Ramos (cell line): ENCODE results near the gene TPM2.
"Not testable (repeated sequence)": the region's sequence is repeated elsewhere in the genome, so short reads cannot be mapped to it uniquely, and the experiment has no call there.

Experiments used
- in situ Hi-C: fragments of 300-500 bp; cut with MboI; formaldehyde crosslinking; loops from one replicate; pipeline ENCODE4 v1.14.3; 2022; ENCODE audit warnings: low sequenced_read_pairs; ENCODE audit not compliant: unreplicated experiment

The TPM2 gene

DNA sequence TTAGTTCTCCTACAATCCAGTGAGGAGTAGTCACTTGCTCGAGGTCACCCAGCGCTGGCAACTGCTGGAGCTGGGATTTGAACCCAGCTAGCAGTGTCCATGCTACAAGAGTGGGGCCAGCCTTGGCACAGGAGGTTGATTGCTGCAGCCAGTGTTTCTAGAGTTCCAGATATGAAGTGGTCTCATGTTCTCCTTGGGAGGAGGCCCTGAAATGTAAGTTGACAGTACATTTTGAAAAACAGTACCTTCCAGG is 30.8 kb downstream of the TPM2 start:
- in situ Hi-C loops, result loop anchor here (10.0 kb wide), 1 partner anchor 54 kb away; the partner anchor contains the start of gene TESK1

DNA sequence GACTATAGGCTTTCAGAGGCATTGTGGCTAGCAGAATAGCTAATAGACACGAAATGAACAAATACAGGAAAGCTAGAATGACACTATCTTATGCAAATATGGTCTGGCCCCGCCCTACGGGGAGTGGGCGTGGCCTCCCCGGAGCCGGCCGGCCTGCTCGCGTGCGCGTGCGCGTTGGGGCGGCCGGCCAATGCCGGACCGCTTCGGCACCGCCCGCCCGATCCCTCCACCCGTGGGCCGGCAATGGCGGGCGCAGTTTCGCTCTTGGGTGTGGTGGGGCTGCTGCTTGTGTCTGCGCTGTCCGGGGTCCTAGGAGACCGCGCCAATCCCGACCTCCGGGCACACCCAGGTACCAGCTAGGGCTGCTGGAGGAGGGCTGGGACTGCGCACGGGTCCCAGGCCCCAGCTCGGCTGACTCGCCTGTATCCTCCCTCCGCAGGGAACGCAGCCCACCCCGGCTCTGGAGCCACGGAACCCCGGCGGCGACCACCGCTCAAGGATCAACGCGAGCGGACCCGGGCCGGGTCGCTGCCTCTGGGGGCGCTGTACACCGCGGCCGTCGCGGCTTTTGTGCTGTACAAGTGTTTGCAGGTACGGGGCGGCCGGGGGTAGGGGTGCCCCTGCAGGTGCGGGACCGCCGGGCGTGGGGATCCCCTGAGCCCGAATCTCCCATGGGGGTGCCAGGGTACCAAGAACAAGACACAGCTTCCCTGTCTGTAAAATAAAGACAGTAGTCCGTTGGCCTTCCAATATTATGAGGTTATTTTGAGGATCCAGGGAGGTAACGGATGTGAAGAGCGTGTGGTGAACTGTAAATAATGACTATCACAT is 31.4 kb downstream of the TPM2 start, which contains the start of gene CCDC107:
TSS of gene CCDC107 (plus strand) at position 156 of the 831 bp plus-strand sequence. CDS start at position 244, 88 bp downstream.
- in situ Hi-C loops, result loop anchor here (10.0 kb wide), 1 partner anchor 54 kb away; the partner anchor contains the start of gene TESK1

DNA sequence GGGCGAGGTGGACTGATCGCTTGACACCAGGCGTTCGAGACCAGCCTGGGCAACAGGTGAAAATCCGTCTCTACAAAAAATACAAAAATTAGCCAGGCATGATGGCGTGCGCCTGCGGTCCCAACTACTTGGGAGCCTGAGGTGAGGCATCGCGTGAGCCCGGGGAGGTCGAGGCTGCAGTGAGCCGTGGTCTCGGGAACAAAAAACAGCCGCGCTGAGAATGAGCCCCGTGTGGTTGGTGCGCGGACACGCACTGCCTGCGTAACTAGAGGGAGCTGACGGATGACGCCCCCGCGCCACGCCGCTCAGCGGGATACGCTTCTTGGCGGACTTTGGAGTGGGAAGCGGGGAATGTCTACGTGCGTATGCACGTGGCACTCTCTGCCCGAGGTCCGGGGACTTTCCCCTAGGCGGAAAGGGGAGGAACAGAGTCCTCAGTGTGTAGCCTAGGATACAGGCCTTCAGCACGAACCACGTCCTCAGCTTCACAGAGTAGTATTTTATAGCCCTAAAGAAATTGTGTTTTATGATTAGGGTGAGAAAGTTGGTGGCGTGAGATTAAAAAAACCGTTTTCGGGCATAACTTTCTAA is 32.1 kb downstream of the TPM2 start, which contains the start of gene RMRP:
TSS of gene RMRP (minus strand) at position 474 of the 591 bp plus-strand sequence.
- in situ Hi-C loops, result loop anchor here (10.0 kb wide), 1 partner anchor 53 kb away; the partner anchor contains the start of gene TESK1

DNA sequence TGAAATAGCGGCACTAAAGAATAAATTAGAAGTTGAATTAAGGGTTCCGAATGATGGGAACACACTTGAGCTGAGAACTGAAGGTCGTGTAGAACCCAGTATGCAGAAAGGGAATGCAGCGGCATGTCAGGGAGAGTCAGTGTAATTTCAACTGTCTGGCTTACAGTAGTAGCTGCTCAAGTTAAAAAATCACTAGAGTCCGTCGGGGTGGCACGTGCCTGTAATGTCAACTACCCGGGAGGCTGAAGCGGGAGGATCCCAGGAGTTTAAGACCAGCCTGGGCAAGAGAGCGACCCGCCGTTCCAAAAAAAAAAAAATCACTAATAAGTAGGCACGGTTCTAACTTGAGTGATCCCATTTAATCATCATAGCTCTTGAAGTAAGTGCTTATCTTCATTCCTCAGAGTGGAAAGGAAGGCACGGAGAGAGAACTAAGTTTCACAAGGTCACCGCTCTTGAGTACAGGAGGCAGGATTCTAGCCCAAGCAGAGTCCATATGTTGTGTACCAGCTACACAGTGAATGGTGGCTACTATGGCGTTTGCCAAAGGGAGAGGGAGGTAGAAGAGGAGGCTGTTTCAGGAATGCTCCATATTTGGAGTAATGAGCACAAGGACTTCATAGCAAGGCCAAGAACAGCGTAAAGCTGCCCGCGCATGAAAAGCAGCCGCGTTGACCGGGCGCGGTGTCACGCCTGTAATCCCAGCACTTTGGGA is 32.7 kb downstream of the TPM2 start:
- in situ Hi-C loops, result loop anchor here (10.0 kb wide), 1 partner anchor 52 kb away; the partner anchor contains the start of gene TESK1

DNA sequence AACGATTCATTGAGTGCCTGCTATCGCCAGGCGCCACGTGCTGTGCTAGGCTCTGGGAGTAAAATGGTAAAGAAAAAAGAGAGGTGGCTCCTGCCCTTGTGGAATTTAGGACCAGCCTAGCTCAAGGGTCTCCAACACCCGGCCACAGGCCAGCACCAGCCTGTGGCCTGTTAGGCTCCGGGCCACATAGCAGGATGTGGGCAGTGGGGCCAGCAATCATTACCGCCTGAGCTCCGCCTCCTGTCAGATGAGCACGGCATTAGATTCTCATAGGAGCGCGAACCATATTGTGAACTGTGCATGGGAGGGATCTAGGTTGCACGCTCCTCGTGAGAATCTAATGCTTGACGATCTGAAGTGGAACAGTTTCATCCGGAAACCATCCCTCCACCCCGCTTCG is 33.4 kb downstream of the TPM2 start:
- in situ Hi-C loops, result loop anchor here (10.0 kb wide), 1 partner anchor 52 kb away; the partner anchor contains the start of gene TESK1

DNA sequence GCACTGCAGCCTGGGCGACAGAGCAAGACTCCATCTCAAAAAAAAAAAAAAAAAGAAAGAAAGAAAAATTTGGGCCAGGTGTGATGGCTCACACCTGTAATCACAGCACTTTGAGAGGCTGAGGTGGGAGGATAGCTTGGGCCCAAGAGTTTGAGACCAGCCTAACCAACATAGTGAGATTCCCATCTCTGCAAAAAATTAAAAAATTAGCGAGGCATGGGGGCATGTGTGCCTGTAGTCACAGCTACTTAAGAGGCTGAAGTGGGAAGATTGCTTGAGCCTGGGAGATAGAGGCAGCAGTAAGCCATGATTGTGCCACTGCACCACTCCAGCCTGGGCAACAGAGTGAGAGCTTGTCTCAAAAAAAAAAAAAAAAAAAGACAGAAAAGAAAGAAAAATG is 36.1 kb downstream of the TPM2 start:
- in situ Hi-C loops, result loop anchor here (10.0 kb wide), 1 partner anchor 49 kb away; the partner anchor contains the start of gene TESK1

DNA sequence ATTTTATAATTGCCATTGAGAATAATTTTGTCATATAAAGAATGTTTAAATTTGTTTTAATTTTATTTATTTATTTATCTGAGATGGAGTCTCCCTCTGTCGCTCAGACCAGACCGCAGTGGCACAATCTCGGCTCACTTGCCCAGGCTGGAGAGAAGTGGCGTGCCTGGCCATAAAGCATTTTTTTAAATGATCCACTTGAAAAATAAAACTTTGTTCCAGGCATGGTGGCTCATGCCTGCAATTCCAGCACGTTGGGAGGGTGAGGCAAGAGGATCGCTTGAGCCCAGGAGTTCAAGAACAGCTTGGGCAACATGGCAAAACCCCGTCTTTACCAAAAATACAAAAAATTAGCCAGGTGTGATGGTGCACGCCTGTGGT is 36.9 kb downstream of the TPM2 start:
- in situ Hi-C loops, result loop anchor here (10.0 kb wide), 1 partner anchor 48 kb away; the partner anchor contains the start of gene TESK1

DNA sequence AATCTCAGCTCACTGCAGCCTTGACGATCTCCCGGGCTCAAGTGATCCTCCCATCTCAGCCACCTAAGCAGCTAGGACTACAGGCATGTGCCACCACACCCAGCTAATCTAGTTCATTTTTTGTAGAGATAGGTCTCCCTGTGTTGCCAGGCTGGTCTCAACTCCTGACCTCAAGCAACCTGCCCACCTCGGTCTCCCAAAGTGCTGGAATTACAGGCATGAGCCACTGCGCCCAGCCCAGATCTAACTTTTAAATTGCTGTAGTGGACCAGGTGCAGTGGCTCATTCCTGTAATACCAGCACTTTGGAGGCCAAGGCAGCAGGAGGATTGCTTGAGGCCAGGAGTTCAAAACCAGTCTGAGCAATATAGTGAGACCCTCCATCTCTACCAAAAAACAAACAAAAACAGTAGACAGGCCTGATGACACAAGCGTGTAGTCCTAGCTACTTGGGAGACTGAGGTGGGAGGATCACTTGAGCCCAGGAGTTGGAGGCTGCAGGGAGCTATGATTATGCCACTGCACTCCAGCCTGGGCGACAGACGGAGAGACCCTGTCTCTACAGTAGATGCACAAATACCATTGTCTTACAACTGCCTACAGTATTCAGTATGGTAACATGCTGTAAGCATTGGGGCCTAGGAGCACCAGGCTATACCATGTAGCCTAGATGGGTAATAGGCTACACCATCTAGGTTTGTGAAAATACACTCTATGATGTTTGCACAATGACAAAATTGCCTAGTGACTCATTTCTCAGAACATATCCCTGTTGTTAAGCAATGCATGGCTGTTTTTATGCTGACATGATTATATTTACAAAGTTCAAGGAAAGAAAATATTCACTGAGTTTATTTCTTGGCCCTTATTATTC is 37.5 kb downstream of the TPM2 start:
- in situ Hi-C loops, result loop anchor here (10.0 kb wide), 1 partner anchor 47 kb away; the partner anchor contains the start of gene TESK1

DNA sequence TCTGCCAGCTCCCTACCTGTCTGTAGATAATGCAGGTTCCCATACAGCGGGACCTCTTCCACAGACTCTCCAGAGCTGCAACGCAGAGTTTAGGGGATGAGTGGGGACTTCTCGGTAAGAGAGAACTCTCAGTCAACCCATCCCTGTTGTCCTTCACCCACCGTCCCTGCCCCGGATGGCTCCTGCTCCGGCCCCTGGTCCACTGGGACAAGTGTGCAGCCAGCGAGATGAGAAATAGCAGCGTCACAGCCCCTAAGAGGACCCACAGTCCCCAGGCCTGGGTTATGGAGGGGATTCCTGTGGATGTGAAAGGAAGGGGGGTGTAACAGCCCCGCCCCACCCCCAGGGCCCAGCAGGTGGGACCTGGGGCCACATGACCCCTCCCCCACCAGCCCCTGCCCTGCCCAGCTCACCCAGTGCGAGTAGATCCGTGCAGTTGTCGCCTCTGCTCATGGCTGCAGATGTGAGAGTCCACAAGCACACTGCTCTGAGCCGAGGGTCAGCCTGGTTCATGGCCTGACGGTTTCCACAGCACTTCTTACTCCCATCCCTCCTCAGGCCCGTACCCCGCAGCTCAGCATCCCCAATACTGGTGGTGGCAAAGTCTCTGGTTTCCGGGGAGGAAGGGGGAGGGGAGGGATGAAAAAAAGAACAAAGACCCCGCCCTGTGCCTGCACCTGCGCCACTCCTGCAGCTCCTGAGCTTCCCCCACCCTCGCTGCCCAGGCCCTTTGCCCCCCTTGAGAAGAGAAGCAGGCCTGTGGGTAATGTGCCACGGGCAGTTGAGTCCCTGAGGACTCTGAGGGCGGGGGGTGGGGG is 39.2 kb downstream of the TPM2 start, which contains the start of gene SIT1:
TSS of gene SIT1 (minus strand) at position 591 of the 818 bp plus-strand sequence. CDS start at position 513, 78 bp downstream.
- in situ Hi-C loops, result loop anchor here (10.0 kb wide), 1 partner anchor 46 kb away; the partner anchor contains the start of gene TESK1

DNA sequence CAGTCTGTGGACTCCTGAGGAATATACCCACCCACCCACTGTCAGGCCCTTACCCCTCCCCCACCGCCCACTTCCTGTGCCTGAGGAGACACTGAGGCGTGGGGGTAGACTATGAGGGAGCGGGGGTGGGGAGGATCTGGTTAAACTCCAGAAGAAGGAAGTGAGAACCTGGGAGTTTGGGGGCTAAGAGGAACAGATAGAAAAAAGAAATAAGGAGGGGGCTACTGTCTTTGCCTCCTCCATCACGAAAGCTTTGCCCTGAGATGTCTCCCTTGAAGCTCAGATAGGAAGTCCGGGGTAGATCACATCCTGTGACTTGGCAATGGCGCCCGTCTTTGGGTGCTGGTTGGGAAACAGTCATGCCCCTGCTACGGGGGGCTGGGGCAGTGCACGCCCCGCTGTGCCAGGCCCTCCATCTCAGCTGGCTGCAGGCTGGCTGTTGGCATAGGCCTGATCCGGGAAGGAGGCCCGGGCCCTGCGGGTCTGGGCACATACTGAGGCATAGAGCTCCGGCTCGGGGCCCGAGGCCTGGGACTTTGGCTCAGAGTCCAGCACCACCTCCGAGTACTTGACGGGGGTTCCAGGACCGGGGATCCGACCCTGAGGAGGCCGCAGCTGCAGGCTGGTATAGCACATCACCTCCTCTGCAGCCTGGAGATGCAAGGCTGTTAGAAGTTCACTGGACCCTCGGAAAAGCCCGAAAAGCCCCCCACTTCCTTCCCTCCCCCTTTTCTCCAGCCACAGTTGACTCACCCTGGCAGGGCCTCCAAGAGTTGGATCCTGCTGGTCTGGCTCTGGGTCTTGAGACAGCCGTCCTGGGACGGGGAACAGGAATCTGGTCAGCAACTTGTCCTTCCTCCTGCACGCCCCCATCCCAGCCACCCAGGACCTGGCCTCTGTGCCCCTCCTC is 40.0 kb downstream of the TPM2 start:
- in situ Hi-C loops, result loop anchor here (10.0 kb wide), 1 partner anchor 45 kb away; the partner anchor contains the start of gene TESK1

DNA sequence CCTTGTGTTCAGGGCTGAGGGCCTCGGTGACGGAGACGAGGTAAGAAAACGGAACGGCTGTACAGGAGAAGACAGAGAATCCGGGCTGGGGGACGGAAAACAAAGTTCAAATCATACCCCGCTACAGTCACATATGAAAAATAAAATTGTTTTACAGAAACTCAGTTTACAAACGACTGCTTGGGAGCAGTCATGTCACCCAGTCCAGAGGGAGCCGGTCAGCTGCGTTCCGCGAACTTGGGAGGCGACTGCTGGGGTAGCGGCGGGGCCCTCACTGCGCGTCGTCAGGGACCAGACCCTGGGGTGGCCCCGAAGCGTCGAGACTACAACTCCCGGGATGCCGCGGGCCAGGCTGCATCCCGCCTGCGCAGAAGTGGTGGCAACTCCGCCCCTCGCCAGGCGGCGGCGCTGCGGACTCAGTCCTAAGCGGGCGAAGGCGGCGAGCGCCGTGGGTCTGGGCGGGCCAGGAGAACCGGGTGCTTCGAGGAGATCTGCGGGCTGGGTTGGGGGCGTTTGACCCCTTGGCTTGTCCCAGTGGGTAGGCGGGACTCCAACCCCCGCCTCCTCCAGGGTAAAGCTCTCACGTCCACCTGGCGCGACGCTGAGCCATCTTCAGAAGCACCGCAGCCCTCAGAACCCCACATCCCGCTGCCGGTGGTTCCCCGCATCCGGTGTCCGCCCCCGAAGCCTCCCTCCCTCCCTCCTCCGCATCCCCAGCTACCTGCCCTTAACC is 43.0 kb downstream of the TPM2 start:
- in situ Hi-C loops, result no loop called here

DNA sequence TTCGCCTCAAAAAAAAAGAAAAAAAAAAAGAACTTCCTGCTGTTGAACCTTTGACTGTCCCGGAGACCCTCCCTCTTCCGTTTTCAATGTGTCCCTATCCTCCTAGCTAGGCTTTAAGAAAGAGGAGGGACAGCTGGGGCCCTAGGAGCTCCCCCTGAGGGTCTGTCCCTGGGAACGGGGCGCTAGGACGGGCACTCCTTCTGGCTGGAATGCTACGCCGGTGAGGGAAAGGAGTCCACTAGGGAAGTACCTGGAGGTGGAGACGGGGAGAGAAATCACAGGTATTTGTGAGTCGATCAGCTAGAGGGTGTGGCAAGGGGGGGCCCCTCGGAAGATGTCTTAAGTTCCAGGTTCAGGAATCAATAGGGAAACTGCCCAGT is 43.6 kb downstream of the TPM2 start:
- in situ Hi-C loops, result no loop called here

DNA sequence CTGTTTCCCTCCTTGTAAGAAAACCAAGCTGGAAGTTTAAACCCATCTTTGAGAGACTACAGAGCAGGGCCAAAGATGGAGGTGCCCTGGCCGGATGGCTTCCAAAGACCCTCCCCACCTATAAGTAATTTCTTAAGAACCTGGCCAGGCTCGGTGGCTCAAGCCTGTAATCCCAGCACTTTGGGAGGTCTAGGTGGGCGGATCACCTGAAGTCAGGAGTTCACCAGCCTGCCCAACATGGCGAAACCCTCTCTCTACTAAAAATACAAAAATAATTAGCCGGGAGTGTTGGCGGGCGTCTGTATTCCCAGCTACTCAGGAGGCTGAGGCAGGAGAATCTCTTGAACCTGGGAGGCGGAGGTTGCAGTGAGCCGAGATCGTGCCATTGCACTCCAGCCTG is 44.0 kb downstream of the TPM2 start:
- in situ Hi-C loops, result not testable (repeated sequence)

DNA sequence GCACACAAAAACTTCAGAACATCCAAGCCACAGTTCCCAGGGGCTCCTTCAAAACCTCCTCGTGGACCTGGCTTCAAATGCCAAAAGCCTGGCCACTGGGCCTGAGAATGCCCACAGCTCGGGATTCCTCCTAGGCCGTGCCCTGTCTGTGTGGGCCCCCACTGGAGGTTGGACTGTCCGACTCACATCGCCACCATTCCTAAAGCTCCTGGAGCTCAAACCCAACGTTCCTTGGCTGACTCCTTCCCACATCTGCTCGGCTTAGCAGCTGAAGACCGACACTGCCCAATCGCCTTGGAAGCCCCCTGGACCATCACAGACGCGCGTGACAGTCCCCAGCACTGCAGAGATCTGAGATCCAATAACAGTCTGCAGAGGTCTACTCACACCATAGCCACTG is 46.7 kb downstream of the TPM2 start:
- in situ Hi-C loops, result no loop called here

DNA sequence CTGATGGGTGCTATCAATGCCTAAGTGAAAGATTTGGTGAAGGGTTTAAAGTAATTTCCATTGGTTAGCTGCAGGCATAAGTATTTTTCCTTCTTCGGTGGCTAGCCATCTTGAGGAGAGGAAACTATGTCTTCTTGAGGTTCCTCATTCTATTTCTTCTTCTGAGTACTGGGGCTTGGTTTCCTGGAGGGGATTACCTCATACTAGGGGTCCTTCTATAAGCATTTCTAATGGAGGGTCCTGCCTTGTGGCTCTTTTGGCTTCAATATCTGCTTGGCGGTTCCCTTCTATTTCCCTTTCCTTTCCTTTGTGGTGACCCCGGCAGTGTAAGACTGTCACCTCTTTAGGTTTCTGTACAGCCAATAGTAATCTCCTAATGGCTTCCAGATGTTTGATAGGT is 48.2 kb downstream of the TPM2 start:
- in situ Hi-C loops, result not testable (repeated sequence)

DNA sequence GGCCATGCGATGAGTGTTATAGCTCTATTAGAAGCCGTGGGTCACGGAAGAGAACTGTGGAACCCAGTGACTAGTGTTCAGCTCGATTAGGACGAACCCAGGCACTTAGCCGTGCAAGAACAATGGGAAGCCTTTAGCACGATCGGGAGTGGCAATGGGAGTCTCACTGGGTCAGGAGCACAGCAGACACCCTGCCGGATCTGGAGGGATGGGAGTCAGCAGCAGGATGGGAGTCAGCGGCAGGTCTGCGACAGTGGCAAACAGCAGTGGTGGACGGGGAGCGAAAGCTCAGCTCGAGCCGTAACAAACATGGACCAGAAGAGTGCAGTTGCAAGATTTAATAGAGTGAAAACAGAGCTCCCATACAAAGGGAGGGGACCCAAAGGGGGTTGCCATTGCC is 49.3 kb downstream of the TPM2 start:
- in situ Hi-C loops, result not testable (repeated sequence)

DNA sequence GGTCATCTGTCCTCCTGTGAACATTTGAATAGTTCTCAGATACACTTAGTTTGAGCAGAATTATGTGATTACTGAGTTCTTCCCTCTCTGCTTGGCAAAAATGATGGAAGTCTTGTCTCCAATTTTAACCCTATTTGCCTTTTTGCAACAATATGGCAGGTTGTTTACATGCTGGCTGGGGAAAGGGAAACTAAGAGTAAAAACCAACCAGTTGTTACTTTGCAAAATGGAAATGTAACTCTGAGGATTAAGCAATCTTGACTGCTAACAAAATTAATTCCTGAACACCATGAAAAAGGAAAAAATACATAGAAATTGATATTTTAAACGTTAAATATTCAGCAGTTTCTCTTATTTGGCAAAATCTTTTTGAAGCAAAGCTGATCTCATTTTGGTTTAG is 50.1 kb downstream of the TPM2 start:
- in situ Hi-C loops, result no loop called here
